NCI-H1694 (cell line): ENCODE measurements around the gene MATCAP1.

Source experiments
- DNase-seq: peaks from one replicate; lab custom pipeline; 2025; lab: John Stamatoyannopoulos, UW

The MATCAP1 gene

GRCh38 chr16:67208154-67208896 is 24.6 kb upstream of the MATCAP1 start:
- DNase-seq: no peak

GRCh38 chr16:67207249-67208091 is 23.7 kb upstream of the MATCAP1 start:
- DNase-seq: no peak

DNA sequence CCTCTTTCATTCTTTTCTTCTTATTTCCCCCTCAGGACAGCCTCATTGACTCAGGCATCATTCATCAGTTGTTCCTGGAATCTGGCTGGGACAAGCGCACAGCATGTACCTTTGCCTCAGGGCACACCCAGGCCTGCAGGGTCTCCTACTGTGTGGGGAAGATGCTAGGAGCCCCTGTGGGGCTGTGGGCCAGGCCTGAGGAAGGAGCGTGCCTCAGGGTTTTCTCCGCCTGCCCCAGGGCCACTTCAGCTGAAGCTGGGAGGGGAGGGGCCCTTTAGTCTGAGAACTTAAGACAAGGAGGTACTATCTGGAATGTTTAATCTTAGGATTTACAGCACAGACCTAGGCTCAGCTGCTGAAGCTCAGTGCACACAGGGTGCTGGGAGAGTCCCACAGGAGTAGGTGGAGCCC is 23.1 kb upstream of the MATCAP1 start:
- DNase-seq: no peak

GRCh38 chr16:67206129-67206837 is 22.5 kb upstream of the MATCAP1 start:
- DNase-seq: no peak

GRCh38 chr16:67204076-67204475 is 20.3 kb upstream of the MATCAP1 start:
- no peak for DNase-seq

GRCh38 chr16:67202956-67203493 is 19.3 kb upstream of the MATCAP1 start:
- no peak for DNase-seq

DNA sequence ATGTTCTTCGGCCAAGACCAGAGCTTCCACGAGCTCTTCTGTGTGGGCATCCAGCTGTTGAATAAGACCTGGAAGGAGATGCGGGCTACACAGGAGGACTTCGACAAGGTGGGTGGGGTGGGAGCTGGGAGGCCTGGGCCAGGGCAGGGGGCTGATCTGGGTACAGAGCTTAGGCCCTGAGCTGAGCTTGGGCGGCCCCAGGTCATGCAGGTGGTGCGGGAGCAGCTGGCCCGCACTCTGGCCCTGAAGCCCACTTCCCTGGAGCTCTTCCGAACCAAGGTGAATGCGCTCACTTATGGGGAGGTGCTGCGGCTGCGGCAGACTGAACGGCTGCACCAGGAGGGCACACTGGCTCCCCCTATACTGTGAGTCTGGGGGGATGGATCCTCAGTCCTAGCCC is 18.7 kb upstream of the MATCAP1 start:
- DNase-seq: no peak

- DNase-seq: no peak
Observed at GRCh38 chr16:67201411-67202345, 17.9 kb upstream of the MATCAP1 start.

DNA sequence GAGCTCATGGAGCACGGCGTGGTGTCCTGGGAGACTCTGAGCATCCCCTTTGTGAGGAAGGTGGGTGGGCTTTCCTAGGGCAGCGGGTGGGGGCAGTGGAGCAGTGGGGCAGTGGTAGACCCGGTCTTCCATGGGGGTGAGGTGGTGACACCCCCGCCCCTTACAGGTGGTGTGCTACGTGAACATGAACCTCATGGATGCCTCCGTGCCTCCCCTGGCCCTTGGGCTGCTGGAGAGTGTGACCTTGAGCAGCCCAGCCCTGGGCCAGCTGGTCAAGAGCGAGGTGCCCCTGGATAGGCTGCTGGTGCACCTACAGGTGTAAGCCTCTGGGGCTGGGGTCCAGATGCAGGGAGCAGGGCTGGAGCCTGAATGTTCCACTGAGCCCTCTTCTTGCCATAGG is 16.7 kb upstream of the MATCAP1 start:
- DNase-seq: no peak

- DNase-seq: no peak
Observed at GRCh38 chr16:67199808-67200198, 16.0 kb upstream of the MATCAP1 start.

DNA sequence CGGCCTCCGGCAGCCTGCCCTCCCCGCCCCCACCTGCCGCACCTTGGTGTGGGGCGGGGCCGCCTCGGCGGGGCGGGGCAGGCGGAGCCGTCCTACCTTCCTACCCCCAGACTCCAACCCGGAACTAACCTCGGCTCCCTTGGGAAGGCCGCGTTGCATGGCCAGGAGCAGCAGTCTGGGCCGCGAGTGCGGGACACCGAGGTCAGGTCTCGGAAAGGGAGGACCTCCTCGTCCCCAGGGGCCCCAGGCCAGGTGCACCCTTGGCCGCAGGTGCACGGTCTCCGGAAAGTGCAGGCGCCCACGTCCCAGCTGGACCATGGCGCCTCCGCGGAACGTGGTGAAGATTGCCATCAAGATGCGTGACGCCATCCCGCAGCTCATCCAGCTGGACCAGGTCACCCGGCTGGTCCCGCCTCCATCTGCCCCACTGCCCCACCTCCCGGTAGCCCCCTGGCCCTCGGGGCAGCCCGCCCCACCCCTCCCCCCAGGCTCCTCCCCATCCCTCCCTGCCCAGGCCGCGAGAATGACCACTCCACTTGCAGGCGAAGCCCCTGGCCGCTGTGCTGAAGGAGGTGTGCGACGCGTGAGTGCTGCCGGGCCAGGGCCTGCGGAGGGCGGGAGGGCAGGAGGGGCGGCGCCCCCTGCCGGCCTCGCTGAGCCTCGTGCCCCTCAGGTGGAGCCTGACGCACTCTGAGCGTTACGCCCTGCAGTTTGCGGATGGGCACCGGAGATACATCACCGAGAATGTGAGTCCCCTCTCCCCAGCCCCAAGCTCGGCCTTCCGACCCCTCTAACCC is 15.4 kb upstream of the MATCAP1 start, which contains the start of gene ELMO3:
Gene ELMO3, plus strand, starts transcription at position 121 of the 797 bp plus-strand sequence. Its CDS starts 196 bp downstream, at position 317.
- DNase-seq: no peak

DNA sequence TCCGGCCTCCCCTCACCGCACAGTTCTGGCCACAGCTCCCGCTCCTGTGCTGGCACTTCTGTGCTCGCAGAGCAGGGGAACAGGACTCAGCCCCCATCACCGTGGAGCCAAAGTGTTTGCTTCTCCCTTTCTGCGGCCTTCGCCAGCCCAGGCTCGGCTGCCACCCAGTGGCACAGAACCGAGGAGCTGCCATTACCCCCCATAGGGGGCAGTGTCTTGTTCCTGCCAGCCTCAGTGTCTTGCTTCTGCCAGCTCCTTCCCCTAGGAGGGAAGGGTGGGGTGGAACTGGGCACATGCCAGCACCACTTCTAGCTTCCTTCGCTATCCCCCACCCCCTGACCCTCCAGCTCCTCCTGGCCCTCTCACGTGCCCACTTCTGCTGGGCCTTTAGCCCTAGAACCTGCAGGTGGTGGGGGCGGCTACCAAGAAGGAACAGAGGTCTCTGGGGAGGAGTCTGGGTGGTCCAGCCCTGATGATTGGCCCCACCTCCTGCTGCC is 14.5 kb upstream of the MATCAP1 start:
- peak; percentile 34 for DNase-seq

- DNase-seq: no peak
Observed at GRCh38 chr16:67197704-67198103, 13.9 kb upstream of the MATCAP1 start.

DNA sequence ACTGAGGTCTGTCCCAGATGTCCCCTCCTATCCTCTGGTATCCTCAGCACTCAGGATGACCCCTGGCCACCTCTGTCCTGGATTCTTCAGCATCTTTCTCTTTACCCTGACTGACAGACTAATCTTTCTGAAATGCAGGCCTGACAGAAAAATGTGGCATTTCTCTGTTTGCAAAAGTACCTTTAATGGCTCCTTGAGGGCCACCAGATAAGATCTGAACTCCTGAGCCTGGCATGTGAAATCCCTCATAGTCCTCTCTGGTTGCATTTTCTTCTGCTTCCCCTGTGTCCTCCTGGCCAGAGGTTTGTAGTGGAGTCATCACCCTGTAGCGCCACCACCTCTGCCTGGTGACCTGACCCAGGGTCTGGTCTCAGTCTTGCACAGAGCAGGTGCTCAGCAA is 13.1 kb upstream of the MATCAP1 start:
- DNase-seq: no peak

DNA sequence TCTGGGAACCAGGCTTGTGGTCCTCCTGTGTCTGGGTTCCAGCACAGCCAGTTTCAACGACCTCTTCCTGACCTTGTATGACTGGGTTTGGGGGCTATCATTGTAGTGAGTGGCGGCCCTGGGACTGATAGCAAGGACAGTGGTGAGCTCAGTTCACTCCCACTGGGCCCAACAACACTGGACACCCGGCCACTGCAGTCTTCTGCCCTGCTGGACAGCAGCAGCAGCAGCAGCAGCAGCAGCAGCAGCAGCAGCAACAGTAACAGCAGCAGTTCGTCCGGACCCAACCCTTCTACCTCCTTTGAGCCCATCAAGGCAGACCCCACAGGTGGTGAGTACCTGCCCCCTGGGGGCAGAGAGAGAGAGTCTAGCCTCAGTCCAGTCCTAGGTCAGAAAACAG is 11.9 kb upstream of the MATCAP1 start:
- DNase-seq: no peak

- DNase-seq: no peak
Observed at GRCh38 chr16:67194260-67194659, 10.5 kb upstream of the MATCAP1 start.

DNA sequence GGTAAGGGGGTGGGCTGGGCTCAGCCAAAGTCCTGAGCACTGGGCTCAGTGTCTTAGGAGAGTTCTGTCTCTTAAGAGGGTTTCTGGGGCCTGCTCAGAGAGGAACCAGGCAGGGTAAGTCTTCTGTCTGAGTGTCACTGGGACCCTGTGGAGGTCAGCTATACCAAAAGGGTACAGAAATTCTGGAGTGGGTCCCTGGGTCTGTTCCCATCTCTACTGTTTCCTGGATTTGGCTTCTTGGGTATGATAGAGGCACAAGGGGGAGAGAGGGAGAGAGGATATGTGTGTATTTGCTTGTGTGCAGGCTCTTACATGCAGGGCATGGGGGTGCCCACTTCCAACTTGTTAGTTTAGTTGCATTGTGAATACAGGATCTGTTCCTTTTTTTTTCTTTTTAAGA is 9.8 kb upstream of the MATCAP1 start:
- DNase-seq: no peak

GRCh38 chr16:67192781-67193361 is 9.1 kb upstream of the MATCAP1 start:
- DNase-seq: no peak

- peak; percentile 42 for DNase-seq
Observed at GRCh38 chr16:67191995-67192681, 8.4 kb upstream of the MATCAP1 start, which contains the start of gene E2F4. Gene E2F4 (plus strand): TSS chr16:67192155. CDS start chr16:67192228, 73 bp downstream.
